Gastroesophageal sphincter (tissue), 3 donors: Measurements from ENCODE around the gene ARHGEF5.
"Not testable (repeated sequence)": the region's sequence is repeated elsewhere in the genome, so short reads cannot be mapped to it uniquely, and the experiment has no call there.

Experiments used
- CTCF ChIP-seq, 4 experiments: fragments of 200-600 bp in 2 of 4; fragments of 450-650 bp in 2 of 4; sonication (generic) in 1 of 4; IDR thresholded peaks; one replicate each; pipeline ENCODE4 v1.5.1; 2017 to 2019; ENCODE audit warnings: antibody characterized with exemption in 4 of 4, mild to moderate bottlenecking in 2 of 4, moderate library complexity in 2 of 4
- POLR2A ChIP-seq, 2 donors: fragments of 450-650 bp; IDR thresholded peaks; one replicate each; pipeline ENCODE4 v1.6.1; 2017; ENCODE audit warnings: antibody characterized with exemption in 2 of 2, mild to moderate bottlenecking in 2 of 2, moderate library complexity in 1 of 2
- POLR2AphosphoS5 ChIP-seq: sonication (generic); formaldehyde crosslinking; IDR thresholded peaks from one replicate; pipeline ENCODE4 v1.6.1; 2017; ENCODE audit warnings: antibody characterized with exemption

DNA sequence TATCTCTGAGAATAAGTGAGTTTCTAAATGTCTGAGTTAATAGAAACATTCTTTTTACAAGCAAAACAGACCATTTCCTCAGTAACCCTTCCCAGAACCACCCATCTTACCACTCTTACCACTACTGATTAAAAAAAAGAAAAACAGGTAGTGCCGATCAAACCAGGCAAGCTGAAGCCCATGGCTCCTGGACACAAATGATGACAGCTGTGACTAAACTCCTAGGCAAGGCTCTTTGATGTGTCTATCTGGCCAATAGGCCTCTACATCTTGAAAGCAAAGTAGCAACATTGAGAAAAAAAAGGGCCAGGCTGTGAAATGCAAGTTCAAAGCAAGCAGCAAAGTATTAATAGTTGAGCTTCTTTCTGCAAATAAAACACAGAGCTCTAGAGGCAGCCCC lies 6.6 kb upstream of the ARHGEF5 start:
- TF ChIP-seq CTCF (IDR thresholded peaks at IDR 0.05); POLR2A (IDR thresholded peaks at IDR 0.05); POLR2AphosphoS5: not testable (repeated sequence)
